Stimulated activated CD8-positive, alpha-beta memory T cell treated with anti-CD3 and anti-CD28 coated beads, Interleukin-7, amount 100 ng/mL, for 48 hours (primary cell): ENCODE measurements around the gene LEP.
"Not testable (repeated sequence)": the region's sequence is repeated elsewhere in the genome, so short reads cannot be mapped to it uniquely, and the experiment has no call there.

Source experiments
- DNase-seq, 2 donors: peaks; one replicate each; pipeline ENCODE4 v3.0.0-alpha.2; 2020; ENCODE audit warnings: low read depth in 1 of 2; ENCODE audit errors: extremely low read depth in 1 of 2

LEP gene

DNA sequence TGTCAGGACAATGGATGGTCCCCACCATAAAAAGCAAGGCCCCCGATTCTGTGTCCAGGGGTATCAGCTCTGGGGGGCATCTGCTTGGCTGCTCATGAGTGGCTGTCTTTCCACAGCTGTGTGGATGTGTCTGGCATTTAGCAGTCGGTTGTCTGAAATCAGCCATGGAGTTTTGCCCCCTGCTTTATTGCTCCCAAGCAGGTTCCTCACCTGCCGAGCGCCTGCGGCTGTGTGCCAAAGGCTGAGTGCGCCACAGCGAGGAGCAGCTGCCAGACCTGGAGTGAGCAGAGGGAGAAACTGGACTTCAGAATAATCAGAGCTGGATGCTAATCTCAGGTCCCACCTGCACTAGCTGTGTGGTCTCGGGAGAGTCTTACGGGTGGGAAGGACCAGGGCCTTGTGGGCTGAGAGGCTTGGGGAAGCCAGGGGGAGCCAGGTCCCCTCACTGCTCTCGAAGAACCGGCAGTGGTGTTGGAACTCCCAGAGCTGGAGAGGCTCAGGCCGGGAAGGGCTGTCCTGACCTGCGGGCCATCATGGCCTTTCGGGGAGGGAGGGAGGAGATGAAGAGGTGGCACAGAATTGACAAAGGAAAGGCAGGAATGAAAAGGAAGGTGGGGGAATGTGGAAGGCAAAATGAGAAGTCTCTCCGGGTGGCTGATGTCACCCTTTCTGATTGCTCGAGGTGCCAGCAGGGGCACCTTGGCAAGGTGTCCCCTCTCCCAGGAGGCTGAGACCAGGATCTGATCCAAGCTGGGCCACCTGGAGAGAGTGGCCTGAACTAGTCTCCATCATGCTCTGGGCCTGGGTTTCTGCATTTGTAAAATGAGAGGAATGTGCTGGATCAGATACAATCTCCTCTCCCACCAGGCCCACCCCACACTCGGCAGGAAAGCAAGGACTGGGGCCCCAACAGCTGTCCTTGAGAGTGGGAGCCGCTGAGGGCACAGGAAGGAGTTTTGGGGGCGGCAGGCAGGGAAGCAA, 30.2 kb upstream of the LEP start:
- no peak for DNase-seq

DNA sequence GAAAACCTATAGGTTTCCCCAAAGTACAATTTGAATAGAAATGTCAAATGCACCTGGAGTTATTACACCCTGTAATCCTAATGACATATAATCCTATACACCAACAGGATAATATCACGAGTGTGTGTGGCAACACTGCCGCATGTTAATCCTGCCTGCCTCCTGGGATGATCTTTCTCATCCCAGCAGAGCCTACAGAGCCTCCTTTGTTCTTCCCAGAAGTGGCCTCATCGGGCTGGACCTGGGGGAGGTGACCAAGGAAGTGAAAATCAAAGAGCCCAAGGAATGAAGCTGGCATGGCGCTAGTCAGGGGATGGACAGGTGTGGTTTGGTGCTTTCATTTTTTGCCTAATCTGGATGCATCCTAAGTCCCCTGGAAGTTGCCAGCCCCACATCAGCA, 29.5 kb upstream of the LEP start:
- no peak for DNase-seq

DNA sequence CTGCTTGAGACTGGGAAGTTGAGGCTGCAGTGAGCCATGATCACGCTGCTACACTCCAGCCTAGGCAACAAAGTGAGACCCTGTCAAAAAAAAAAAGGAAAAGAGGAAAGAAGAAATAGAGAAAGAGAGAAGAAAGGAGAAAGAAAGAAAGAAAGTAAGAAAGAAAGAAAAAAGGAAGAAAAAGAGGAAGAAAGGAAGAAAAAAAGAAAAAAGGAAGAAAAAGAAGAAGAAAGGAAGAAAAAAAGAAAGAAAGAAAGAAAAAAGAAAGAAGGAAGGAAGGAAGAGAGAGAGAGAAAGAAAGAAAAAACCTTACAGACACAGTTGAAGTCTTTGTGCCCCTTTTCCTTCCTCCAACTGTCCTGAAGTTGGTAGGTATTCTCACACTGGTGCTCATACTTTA, 26.6 kb upstream of the LEP start:
- DNase-seq = no peak

DNA sequence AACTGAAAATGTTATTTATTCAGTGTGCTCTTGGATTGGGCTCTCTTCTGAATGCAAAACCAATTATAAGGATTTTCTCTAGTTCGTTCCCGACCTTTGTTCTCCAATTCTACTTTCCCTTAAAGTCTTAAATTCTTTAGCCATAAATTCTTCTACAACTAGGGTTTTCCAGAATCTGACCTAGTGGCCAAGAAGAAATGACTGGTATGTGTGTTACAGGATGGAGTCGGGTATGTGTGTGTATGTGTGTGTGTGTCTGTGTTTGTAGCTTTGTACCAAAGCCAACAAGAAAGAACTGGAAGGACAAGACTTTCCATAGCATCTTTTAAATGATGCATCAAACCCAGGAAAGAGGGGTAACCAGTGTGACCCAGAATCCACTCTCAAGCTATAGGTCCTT, 25.8 kb upstream of the LEP start:
- no peak for DNase-seq

DNA sequence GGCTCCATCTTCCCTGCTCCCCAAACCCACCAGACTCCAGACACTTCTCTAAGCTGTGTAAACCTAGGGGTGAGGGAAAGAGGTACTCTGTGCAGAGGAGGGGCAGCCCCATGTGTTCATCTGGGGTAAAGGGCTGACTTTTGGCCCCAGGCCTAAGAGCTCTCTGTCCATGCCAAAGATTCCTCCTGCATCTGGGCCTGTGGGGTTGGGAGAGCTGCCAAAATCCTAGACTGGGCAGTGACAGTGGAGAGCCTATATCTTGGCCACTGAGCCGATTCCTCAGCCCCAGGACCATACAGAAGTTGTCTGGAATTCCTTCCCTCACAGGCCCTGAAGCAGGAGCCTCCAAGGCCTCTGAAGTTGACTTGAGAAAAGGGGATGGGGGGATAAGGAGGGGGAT, 25.3 kb upstream of the LEP start:
- no peak for DNase-seq

DNA sequence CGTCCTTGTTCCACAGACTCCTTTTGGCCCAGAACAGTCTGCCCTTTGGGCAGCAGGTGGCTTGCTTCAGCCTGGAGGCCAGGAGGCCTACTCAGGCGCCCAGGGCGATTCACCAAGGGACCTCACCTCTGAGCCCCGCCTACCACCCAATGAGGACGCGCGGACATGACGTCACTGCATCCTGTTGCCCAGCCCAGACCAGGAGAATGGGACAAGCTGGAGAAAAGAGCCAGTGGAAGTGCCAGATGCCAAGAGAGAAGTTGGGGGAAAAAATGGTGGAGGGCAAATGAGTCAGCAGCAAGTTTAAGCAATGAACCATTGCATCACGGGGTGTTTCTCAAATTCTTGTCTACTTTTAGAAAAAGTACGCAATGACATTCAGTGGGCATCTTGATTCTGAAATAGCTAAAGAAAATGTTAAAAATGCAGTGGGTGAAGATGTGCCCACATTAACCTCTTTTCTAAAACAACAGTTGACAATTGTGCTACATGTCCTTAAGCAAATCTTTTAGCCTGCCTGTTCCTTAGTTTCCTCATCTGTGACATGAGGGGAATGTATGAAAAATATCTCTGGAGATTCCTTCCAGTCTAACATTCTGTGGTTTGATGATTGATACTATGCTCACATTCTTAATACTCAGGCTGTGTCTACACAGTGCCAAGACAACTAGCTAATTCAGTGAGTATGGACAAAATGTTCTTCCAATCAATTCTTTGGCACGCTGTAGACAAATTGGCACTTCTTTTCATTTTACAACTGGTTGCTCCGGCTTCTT, 23.9 kb upstream of the LEP start:
- DNase-seq = no peak

DNA sequence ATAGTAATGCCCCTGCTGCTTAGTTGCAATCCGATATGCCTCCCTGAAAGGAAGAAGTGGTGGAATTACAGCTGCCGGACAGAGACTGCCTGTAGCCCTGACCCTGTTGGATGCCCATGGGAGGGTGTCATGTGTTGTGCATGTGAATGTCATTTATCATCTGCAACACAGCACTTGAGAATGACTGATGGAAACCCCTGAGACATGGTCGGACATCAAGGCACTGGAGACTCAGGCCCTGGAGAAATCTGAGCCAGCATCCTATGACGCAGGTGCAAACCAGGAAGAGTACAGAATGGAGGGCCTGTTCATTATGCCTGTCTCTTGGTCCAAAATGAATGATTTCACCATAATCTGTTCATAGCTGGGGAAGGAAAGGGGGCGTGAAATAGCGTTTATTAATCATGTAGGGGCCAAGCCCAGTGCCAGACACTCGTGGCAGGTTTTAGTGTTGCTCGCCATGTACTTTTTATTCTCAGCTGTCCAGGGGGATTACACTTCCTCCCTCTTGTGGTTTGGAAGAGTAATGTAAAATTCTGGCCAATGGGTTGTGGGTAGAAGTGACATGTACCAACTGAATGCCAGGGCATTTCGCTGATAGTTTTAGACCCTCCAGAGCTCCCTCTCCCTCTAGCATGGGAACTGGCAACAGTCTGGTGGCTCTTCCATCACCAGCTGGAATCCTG, 23.0 kb upstream of the LEP start:
- no peak for DNase-seq

DNA sequence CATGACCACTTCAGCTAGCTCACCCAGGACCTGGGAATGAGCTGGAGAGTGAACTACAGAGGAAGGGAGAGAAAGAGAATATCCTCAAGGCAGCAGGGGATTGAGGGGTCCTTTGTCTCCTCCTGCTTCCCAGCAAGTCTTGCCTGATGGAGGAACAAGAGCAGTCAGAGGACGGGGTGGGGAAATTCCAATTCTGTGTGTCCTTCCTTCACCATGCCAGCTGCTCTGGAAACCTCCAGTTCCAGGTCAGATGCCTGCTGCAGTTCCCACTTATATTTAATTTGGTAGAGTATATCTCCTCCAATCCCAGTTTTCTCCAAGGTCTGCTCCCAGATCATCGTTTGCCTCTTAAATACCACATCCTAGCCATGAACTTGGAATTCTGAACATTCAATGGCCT, 21.4 kb upstream of the LEP start:
- no peak for DNase-seq

DNA sequence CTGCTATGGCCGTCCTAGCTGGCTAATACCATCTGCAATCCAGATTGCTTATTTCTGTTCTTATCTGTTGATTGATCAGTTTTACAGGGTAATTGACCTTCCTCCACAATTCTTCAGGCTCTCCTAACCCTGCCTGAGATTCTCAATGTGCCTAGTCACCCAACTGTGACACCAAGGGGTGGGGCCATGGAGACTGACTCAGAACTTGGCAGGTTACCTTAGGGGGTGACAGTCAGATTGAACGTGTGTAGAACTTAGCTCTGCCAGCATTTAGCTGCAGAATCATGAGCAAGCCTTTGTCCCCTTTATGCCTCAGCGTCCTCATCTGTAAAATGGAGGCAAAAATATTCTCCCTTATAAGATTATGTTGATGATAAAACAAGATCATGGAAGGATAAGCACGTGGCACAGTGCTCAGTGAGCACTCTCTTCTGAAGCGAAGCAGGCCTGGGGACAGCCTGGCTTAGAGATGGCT, 19.1 kb upstream of the LEP start:
- no peak for DNase-seq

DNA sequence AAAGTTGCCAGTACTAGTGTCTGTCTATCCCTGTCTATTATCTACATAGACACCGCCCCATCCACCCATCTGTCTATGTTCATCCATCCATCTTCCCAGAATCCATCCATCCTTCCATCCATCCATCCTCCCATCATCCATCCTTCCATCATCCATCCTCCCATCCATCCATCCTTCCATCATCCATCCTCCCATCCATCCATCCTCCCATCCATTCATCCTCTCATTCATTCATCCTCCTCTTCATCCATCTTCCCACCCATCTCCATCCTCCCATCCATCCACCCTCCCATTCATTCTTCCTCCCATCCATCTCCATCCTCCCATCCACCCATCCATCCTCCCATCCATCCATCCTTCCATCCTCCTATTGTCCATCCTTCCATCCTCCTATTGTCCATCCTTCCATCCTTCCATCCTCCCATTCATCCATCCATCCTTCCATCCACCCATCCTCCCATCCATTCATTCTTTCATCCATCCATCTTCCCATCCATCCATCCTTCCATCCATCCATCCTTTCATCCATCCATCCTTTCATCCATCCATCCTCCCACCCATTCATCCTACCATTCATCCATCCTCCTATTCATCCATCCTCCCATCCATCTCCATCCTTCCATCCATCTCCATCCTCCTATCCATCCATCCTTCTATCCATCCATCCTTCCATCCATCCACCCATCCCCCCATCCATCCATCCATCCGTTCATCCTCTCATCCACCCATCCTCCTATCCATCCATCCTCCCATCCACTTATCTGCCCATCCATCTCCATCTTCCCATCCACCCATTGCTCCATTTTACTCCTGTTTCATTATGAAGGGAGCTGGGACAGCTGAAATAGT, 14.7 kb upstream of the LEP start:
- no peak for DNase-seq

DNA sequence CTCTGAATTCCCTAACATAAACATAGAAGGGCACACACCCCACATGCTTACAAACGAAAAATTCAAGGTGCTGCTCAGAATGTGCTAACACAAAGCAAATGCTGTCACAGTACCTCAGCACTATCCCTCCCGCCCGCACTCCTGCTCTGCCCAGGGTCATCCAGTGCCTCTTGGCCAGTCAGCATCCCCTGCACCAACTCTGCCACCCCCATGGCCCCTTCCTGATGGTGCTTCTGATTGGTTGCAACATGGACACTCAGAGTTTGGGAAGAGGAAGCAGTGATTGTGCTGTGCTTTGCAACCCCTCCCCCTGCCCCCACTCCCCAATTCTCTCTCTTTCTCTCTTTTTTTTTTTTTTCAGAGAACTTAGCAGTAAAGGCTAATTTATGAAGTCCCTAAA, 13.8 kb upstream of the LEP start:
- no peak for DNase-seq

DNA sequence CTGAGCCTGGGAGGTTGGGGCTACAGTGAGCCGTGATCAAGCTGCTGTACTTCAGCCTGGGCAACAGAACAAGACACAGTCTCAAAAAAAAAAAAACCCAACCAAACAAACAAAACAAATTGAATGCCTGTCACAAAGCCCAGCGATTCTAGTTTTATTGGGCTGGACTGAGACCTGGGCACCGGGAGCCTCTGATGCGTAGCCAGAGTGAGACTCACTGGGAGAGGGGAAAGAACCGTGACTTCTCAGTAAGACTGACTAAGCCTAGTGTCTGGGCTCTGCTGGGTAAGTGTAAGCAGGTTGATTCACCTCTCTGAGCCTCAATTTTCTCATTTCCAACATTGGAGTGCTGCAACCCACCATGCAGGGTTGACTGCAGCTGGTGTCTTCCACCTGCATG, 10.1 kb upstream of the LEP start:
- DNase-seq = no peak

DNA sequence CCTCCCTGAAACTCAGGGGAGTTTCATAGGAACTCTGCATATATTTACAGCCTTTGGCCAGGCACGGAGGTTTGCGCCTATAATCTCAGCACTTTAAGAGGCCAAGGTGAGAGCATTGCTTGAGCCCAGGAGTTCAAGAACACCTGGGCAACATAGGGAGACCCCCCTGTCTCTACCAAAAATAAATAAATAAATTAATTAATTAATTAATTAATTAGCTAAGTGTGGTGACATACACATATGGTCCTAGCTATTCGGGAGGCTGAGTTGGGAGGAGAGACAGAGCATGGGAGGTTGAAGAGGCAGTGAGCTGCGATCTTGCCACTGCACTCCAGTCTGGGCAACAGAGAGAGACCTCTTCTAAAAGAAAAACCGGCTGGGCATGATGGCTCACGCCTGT, 9.4 kb upstream of the LEP start:
- DNase-seq = no peak

DNA sequence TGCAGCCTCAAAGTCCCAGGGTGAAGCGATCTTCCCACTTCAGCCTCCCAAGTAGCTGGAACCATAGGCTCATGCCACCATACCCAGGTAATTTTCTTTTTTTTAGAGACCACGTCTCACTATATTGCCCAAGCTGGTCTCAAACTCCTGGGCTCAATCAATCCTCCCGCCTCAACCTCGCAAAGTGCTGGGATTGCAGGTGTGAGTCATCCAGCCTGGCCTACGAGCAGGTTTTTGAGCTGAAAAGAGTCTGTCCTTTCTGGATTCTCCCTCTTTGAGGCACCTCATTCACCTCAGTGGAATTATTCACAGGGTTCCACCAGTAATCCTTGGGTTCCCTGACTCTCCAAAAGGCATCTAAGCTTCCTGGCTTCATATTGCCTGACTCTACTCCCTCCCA, 7.6 kb upstream of the LEP start:
- DNase-seq = no peak

DNA sequence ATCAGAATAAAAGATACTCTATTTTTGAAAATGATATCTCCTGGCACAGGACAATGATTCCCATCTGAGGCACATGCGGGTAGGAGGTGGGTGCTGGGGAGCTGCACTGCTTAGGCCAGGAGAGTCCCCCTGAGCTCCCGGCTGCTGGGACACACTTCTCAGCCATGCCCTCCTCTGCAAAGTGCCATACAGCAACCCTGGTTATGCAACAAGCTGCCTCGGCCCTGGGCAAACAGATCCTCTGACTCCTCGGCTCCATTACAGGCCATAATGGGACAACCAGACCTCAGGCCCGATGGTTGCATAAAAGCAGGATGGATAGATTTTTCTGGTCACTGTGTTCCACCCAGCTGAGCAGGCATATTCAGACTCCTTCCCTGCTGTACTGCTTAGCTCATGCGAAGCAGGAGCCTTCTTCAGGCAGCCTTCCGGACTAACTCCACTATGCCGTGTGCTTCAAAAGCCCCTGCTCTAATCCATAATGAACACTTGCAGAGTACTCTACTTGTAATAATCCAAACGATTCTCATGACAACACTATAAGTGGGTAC, 6.5 kb upstream of the LEP start:
- no peak for DNase-seq

DNA sequence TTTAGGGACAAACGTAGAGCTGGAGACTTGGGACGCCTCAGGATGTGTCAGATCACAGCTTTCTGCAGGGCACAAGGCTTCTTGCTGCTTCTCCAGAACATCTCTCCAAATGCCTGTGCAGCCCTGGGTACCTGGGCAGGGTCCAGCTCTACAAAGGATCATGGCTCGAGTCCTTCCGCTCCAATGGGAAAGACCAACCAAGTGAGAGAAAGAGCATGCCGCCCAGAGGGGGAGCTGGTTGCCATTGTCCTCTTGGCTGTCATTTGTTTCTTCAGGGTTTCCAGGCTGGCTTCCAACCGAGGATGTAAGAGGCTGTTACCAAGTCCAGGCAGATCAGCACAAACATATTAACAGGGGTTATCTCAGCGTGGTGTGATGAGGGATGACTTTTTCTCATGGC, 5.6 kb upstream of the LEP start:
- DNase-seq = no peak

DNA sequence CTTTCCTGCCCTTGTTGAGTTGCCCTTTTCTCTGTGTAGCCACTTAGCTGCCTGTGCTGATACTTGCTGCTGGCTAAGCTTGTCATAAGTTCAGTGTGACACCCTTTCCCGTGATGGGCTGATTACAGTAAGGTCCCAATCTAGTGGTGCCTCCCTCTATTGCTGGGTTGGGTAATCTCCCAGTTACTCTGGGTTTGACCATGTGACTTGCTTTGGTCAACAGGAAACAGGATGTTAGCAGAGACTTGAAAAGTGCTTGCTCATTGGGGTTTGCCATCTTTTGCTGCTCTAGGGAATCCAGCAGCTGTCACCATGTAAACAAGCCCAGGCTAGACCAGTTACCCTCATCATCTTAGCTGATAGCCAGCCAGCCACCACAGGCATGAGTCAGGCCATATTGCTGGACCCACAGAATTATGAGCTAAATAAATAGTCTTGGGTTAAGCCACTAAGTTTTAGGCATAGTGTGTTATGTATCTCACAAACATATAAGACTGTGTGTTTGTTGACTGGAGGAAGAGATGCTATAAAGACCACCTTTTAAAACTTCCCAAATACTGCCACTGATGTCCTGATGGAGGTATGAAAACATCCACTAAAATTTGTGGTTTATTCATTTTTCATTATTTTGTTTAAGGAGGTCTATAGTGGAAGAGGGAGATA, 4.0 kb upstream of the LEP start:
- DNase-seq = peak in 1 of 2 donors; percentile 5

DNA sequence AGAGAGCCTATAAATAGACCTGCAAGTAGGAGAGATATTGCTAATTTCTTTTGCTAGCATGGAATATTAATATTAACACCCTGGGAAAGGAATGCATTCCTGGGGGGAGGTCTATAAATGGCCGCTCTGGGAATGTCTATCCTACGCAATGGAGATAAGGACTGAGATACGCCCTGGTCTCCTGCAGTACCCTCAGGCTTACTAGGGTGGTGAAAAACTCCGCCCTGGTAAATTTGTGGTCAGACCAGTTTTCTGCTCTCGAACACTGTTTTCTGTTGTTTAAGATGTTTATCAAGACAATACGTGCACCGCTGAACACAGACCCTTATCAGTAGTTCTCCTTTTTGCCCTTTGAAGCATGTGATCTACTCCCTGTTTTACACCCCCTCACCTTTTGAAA, 1.9 kb upstream of the LEP start:
- not testable (repeated sequence) for DNase-seq

DNA sequence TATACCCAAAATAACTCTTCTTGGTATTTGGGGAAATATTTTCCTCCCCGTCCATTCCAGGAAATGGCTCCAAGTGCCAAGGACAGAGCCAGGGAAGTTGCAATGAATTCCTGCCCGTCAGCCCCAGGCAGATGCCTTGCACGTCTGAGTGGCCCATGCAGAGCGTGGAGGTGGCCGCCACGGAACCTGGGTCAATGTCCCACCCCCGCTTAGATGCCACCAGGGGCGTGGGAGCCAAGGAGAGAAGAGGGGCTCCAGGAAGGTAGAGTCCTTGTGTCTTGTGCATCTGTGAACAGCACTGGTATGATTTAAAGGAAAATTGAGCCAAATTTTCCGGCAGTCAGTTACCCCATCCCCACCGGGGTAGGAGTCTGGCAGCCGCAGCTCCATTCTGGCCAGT, 1.6 kb downstream of the LEP start:
- DNase-seq = no peak

DNA sequence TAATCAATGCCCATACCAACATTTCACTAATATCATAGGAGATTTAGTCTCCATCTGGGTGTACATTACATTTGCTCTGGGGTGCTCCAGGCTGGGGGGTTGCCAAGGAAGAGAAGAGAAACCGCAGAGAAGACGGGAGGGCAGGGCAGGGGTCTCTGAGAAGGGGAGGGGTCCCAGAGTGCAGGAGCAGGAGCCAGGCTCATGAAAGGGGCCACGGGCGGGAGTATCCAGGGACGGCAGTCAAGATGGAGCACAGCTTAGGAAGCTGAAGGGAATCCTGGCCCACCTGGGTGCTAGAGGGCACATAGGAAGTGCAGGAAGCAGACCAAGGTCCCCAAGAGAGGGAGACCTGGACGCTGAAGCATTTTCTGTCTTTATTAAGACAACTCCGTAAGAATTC, 2.2 kb downstream of the LEP start:
- no peak for DNase-seq
